Measurements from ENCODE around the gene CRCP. TPM values are rescaled to one million over a fixed set of nuclear protein-coding genes. Genes with fewer than 3 reads are reported as not detected.
"Not testable (repeated sequence)": the region's sequence is repeated elsewhere in the genome, so short reads cannot be mapped to it uniquely, and the experiment has no call there.

CRCP gene
- total and polyA plus RNA-seq, 2 experiments from 2014 or later: 36.1 to 43.4 TPM

- TF ChIP-seq NANOG (IDR thresholded peaks at IDR 0.05; ENCODE audit: borderline replicate concordance): no peak
- TF ChIP-seq EZH2 (IDR thresholded peaks at IDR 0.05; ENCODE audit: low read depth, unreplicated experiment): no peak
- TF ChIP-seq EZH2phosphoT487 (IDR thresholded peaks at IDR 0.05; ENCODE audit: unreplicated experiment): no peak
These were observed 10.5 kb downstream of the CRCP start (continued) for GRCh38 chr7:66125052-66125694.

DNA sequence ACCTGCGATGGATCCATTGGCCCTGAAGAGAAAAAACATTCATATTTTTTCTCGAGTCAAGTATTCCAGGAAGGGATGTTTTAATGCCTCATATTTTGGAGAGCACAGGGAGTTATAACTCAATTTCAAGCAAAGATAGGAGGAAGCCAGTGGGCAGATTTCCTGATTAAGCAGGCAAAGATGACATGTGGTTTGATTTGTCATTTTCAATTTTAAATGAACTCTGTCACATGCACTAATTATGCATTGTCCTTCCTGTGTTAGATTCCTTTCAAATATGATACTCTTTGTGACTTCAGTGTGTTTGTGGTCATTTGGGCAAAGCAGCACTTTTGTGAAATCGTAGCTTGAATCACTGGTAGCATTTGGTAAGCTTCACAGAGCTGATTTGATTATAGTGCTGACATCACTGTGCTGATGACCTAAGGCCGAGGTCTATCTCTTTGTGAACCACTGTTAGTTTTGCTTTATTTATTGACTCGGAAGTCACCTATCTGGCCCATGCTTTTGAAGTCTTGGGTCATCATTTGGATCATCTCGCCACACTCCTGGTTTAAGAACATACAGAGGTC, 11.2 kb downstream of the CRCP start:
- not testable (repeated sequence) for H3K4me2 ChIP-seq; H3K27me3 ChIP-seq (ENCODE audit: insufficient read depth); H3K4me3 Mint-ChIP-seq; H3K27ac Mint-ChIP-seq; H3K36me3 ChIP-seq (ENCODE audit: insufficient read depth); H3K36me3 Mint-ChIP-seq (ENCODE audit: low read depth); DNase-seq (ENCODE audit: low spot score); H3K27me3 Mint-ChIP-seq (ENCODE audit: insufficient read depth, low read depth, poor library complexity); H3K9me2 ChIP-seq (ENCODE audit: insufficient read depth); H3K9me3 Mint-ChIP-seq; ATAC-seq; H3K4me3 ChIP-seq; H2AFZ ChIP-seq; H3F3A ChIP-seq (replicated peaks; ENCODE audit: low read depth)
- Histone ChIP-seq H3K79me2 (replicated peaks; ENCODE audit: insufficient read depth) (peaks cover 94% of the 10 kb centered on the region), H4K20me1 (replicated peaks; ENCODE audit: insufficient read depth) (peaks cover 27% of the 10 kb centered on the region), H3K4me1 (ENCODE audit: insufficient read depth) (peaks cover 15% of the 10 kb centered on the region), H3K27ac (ENCODE audit: low read depth) (peak overlapping the region; percentile 27; the same call in 1 of the 2 replicates)
- peaks cover 12% of the 10 kb centered on the region for H3K4me1 Mint-ChIP-seq

DNA sequence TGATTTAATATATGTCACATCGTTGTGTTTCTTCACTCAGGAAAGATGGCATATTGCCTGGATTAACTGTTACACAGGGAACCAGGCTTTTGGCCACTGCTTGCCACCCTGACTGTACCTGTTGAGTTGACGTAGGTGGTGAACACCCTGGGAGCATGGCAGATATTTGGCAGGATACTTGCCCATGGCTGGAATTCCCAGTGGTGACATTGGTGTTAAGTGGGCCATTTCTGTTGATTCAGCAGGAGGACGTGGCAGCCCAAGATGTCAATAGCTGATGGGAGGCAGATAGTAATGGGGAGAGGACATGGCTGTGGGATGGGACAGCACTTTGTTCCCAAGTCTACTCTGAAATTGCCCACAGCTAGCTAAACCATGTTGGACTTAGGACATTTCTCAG, 12.5 kb downstream of the CRCP start:
- H3K27me3 ChIP-seq (ENCODE audit: insufficient read depth); DNase-seq (ENCODE audit: low spot score); ATAC-seq; H3K9me2 ChIP-seq (ENCODE audit: insufficient read depth); H3K9me3 Mint-ChIP-seq; H3K27me3 Mint-ChIP-seq (ENCODE audit: insufficient read depth, low read depth, poor library complexity); H3K4me3 ChIP-seq; H3K27ac Mint-ChIP-seq; H3K4me3 Mint-ChIP-seq; H3K36me3 ChIP-seq (ENCODE audit: insufficient read depth); H3K27ac ChIP-seq (ENCODE audit: low read depth); H2AFZ ChIP-seq; H3K4me2 ChIP-seq; H3F3A ChIP-seq (replicated peaks; ENCODE audit: low read depth): not testable (repeated sequence)
- Histone ChIP-seq H4K20me1 (replicated peaks; ENCODE audit: insufficient read depth) (peaks cover 27% of the 10 kb centered on the region), H3K79me2 (replicated peaks; ENCODE audit: insufficient read depth) (peaks cover 81% of the 10 kb centered on the region), H3K4me1 (ENCODE audit: insufficient read depth) (peaks cover 15% of the 10 kb centered on the region)
- Mint-ChIP-seq H3K4me1 (peaks cover 12% of the 10 kb centered on the region), H3K36me3 (ENCODE audit: low read depth) (peaks cover 20% of the 10 kb centered on the region)

DNA sequence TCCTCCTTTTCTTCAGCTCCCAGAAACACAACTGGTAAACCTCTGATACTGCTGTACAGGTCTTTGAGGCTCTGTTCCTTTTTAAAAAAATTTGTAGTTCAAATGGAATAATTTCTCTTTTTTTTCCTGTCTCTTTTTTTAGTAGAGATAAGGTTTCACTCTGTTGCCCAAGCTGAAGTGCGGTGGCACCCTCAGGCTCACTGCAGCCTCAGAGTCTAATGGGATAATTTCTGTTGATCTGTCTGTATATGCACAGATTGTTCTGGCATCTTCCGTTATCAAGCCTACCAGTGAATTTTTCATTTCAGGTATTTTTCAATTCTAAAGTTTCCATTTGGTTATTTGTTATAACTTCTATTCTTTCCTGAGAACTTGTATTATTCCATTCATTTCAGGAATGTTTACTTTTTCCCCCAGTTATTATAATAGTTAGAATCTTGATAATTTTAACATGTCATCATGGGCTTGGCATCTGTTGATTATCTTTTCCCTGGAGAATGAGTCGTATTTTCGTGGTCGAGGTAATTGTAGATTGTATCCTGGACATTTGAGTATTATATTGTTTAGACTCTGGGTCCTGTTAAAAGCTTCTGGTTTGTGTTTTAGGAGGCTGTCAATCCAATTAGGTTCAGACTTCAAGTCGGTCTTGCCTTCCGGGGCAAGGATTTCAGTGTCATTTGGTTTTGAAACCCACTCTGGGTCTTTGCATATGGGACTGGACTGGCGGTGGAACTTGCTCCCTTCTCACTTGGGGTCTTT, 24.5 kb downstream of the CRCP start:
- H3K27ac Mint-ChIP-seq: peak overlapping the region; percentile 52
- no peak for DNase-seq (ENCODE audit: low spot score)
- H3K4me2 ChIP-seq: no peak overlapping the region
- H3K4me3 Mint-ChIP-seq: no peak overlapping the region
- no peaks in the 10 kb centered on the region; the same call in 2 of the 3 replicates for H3K9me3 Mint-ChIP-seq
- H3K36me3 Mint-ChIP-seq (ENCODE audit: low read depth): peaks cover 48% of the 10 kb centered on the region
- no peaks in the 10 kb centered on the region for H3K27me3 ChIP-seq (ENCODE audit: insufficient read depth)
- no peaks in the 10 kb centered on the region for H3K4me1 Mint-ChIP-seq
- H3K4me3 ChIP-seq: no peak overlapping the region
- peaks cover 2% of the 10 kb centered on the region for H3K27me3 Mint-ChIP-seq (ENCODE audit: insufficient read depth, low read depth, poor library complexity)
- no peaks in the 10 kb centered on the region; the same call in 1 of the 2 replicates for H3K79me2 ChIP-seq (replicated peaks; ENCODE audit: insufficient read depth)
- no peaks in the 10 kb centered on the region for H3K4me1 ChIP-seq (ENCODE audit: insufficient read depth)
- H2AFZ ChIP-seq: no peak overlapping the region
- ATAC-seq: no peak
- no peak overlapping the region for H3K27ac ChIP-seq (ENCODE audit: low read depth)
- no peaks in the 10 kb centered on the region for H3K9me2 ChIP-seq (ENCODE audit: insufficient read depth)
- H3K36me3 ChIP-seq (ENCODE audit: insufficient read depth): peaks cover 41% of the 10 kb centered on the region
- H4K20me1 ChIP-seq (replicated peaks; ENCODE audit: insufficient read depth): peaks cover 5% of the 10 kb centered on the region; the same call in 1 of the 2 replicates
- H3F3A ChIP-seq (replicated peaks; ENCODE audit: low read depth): no peaks in the 10 kb centered on the region
- TF ChIP-seq ZNF114 (CRISPR knock-in tag; IDR thresholded peaks at IDR 0.05) (no peak), ZNF331 (CRISPR knock-in tag; IDR thresholded peaks at IDR 0.05; ENCODE audit: low read depth) (no peak), POLR2AphosphoS5 (IDR thresholded peaks at IDR 0.05; ENCODE audit: low read depth) (no peak), CREB1 (CRISPR knock-in tag; IDR thresholded peaks at IDR 0.05; ENCODE audit: low read depth) (no peak), EZH2 (IDR thresholded peaks at IDR 0.05; ENCODE audit: low read depth, unreplicated experiment) (no peak)
- TF ChIP-seq, protein P1, sequence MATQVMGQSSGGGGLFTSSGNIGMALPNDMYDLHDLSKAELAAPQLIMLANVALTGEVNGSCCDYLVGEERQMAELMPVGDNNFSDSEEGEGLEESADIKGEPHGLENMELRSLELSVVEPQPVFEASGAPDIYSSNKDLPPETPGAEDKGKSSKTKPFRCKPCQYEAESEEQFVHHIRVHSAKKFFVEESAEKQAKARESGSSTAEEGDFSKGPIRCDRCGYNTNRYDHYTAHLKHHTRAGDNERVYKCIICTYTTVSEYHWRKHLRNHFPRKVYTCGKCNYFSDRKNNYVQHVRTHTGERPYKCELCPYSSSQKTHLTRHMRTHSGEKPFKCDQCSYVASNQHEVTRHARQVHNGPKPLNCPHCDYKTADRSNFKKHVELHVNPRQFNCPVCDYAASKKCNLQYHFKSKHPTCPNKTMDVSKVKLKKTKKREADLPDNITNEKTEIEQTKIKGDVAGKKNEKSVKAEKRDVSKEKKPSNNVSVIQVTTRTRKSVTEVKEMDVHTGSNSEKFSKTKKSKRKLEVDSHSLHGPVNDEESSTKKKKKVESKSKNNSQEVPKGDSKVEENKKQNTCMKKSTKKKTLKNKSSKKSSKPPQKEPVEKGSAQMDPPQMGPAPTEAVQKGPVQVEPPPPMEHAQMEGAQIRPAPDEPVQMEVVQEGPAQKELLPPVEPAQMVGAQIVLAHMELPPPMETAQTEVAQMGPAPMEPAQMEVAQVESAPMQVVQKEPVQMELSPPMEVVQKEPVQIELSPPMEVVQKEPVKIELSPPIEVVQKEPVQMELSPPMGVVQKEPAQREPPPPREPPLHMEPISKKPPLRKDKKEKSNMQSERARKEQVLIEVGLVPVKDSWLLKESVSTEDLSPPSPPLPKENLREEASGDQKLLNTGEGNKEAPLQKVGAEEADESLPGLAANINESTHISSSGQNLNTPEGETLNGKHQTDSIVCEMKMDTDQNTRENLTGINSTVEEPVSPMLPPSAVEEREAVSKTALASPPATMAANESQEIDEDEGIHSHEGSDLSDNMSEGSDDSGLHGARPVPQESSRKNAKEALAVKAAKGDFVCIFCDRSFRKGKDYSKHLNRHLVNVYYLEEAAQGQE (IDR thresholded peaks at IDR 0.05; ENCODE audit: unreplicated experiment): no peak
